Activated T-helper 2 cell treated with anti-CD3 and anti-CD28 coated beads, Interferon-gamma antibody, Interleukin-2, Interleukin-4, amounts not matched to agents 10 μg/mL and 5 μg/mL and 100 μg/mL, durations not matched to agents 14 hours and 24 hours and 36 hours (primary cell): ENCODE results near the gene FOXP1. TPM values are rescaled to one million over a fixed set of nuclear protein-coding genes. Genes with fewer than 3 reads are reported as not detected.

Experiments
- DNase-seq: peaks from one replicate; pipeline ENCODE4 v3.0.0; 2021; ENCODE audit warnings: low spot score
- H3K27ac Mint-ChIP-seq: one replicate; pipeline ENCODE4 v1.8.0; 2021; ENCODE audit warnings: mixed read lengths
- H3K27me3 Mint-ChIP-seq: one replicate; pipeline ENCODE4 v1.8.0; 2021; ENCODE audit warnings: low read depth, mixed read lengths
- H3K36me3 Mint-ChIP-seq: one replicate; pipeline ENCODE4 v1.8.0; 2021; ENCODE audit warnings: low read depth, mixed read lengths
- H3K4me1 Mint-ChIP-seq: one replicate; pipeline ENCODE4 v1.8.0; 2021; ENCODE audit warnings: low read depth, mixed read lengths
- H3K4me3 Mint-ChIP-seq: one replicate; pipeline ENCODE4 v1.8.0; 2021; ENCODE audit warnings: low read depth, mild to moderate bottlenecking, moderate library complexity, mixed read lengths
- H3K9me3 Mint-ChIP-seq: one replicate; pipeline ENCODE4 v1.8.0; 2021; ENCODE audit warnings: mixed read lengths
- intact Hi-C: fragments of 100-400 bp; cut with micrococcal nuclease; formaldehyde crosslinking; loops from one replicate; pipeline ENCODE4 v1.15.1; 2023
- total RNA-seq: library from RNA; stranded (reverse); gene quantifications from 2 replicates; pipeline ENCODE4 v1.2.3, GENCODE V29; 2022

FOXP1 gene
- total RNA-seq, 1 donor from 2014 or later: 132 TPM

DNA sequence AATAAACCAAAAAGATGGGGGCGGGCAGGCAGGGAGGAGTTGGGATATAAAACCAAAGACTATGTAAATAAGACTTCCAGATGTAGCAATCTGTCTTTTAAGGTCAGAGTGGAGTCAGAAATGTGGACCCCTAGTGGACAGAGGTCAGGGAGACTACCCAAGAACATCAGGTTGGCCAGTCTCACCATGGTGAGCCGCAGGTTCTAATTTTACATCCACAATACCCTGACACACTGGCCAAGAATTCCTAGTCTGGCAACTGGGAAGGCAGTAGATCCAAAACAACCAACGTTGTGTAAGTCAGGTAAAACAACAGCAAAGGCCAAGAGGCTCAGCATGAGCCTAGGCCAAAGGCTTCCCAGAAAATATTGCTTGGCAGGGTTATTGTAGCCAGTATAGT lies 203.4 kb downstream of the FOXP1 start:
- no peak for DNase-seq
- no peaks in the 10 kb centered on the region for H3K9me3 Mint-ChIP-seq
- peak overlapping the region; percentile 68 for H3K27ac Mint-ChIP-seq
- H3K27me3 Mint-ChIP-seq: no peaks in the 10 kb centered on the region
- H3K4me1 Mint-ChIP-seq: peaks cover 56% of the 10 kb centered on the region
- intact Hi-C loops: loop anchor here (5.0 kb wide), 4 partner anchors 77 to 318 kb away; partner anchors contain the start of gene FOXP1
- H3K36me3 Mint-ChIP-seq: peaks cover 7% of the 10 kb centered on the region
- no peak overlapping the region for H3K4me3 Mint-ChIP-seq

DNA sequence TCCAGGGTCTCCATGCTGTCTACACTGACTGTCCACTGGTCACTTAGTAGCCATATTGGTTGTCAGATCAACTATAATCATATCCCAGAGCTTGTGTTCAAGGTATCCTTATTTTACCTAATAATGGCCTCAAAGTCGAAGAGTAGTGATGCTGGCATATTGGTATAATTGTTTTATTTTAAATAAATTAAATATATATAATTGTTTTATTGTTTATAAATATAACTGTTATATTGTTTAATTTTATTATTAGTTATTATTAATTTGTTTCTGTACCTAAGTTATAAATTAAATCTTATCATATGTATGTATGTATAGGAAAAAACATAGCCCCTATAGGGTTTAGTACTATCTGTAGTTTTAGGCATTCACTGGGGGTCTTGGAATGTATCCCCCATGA lies 205.0 kb downstream of the FOXP1 start:
- Mint-ChIP-seq H3K4me3 (no peak overlapping the region), H3K4me1 (peaks cover 47% of the 10 kb centered on the region), H3K27ac (no peak overlapping the region), H3K9me3 (no peaks in the 10 kb centered on the region), H3K36me3 (peaks cover 7% of the 10 kb centered on the region), H3K27me3 (no peaks in the 10 kb centered on the region)
- DNase-seq: no peak
- intact Hi-C loops: no loop called here

DNA sequence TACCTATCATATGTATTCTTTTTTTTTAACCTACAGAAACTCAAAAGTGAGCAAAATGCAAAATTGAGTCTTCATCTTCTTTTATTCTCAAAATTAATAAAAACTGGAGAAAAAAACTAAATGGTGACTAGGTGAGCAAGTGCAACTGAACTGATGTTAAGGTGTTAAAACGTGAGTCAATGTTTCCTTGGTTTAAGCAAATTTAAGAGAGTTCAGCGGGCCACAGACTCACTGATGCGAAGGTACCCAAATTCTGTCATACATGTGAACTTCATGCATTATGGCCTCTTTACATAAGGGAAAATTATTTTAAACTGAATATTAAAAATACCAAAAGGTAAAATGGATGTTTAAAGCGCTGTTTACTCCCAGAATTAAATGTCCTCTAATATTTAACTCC lies 206.6 kb downstream of the FOXP1 start:
- Mint-ChIP-seq H3K36me3 (peaks cover 16% of the 10 kb centered on the region), H3K9me3 (no peaks in the 10 kb centered on the region), H3K27ac (no peak overlapping the region), H3K27me3 (no peaks in the 10 kb centered on the region), H3K4me3 (no peak overlapping the region), H3K4me1 (peaks cover 48% of the 10 kb centered on the region)
- intact Hi-C loops: no loop called here
- DNase-seq: no peak

DNA sequence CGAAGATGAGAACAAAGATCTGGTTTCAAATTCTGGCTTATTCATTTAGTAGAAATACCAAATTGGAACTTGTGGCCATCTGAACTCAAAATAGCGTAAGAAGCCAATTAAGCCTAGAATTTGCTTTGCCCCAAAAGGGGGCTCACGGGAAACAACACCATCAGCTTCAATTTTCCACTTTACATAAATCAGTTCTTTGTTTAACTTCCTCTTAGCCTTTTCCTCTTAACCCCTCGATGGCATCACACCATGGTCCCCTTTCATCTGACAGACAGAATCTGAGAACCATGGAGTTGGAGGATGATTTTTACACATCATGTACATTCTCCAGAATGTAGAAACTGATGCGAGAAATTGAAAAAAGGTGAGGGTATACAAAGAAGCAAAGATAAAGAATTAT lies 207.0 kb downstream of the FOXP1 start:
- Mint-ChIP-seq H3K4me1 (peaks cover 45% of the 10 kb centered on the region), H3K4me3 (no peak overlapping the region), H3K27me3 (no peaks in the 10 kb centered on the region), H3K27ac (no peak overlapping the region), H3K36me3 (peaks cover 16% of the 10 kb centered on the region), H3K9me3 (no peaks in the 10 kb centered on the region)
- intact Hi-C loops: no loop called here
- DNase-seq: no peak

DNA sequence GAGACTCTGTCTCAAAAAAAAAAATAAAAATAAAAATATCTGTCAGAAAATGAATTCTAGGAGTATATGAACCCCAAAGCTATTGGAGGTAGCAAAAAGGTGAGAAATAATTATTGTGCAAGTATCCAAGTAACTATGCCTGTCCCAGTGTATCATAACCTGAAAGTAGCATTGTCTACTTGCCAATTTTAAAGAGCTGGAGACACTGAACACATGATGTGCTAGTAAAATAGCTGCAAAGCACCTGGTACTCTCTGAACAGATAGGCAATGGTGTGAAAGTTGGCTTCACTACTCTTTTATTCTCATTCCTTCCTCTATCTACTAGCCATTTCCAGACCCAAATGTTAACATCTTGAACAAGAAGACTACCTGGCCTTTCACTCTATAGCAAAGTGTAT lies 208.9 kb downstream of the FOXP1 start:
- intact Hi-C loops: no loop called here
- Mint-ChIP-seq H3K27ac (no peak overlapping the region), H3K9me3 (no peaks in the 10 kb centered on the region), H3K27me3 (peaks cover 4% of the 10 kb centered on the region), H3K36me3 (peaks cover 16% of the 10 kb centered on the region), H3K4me3 (no peak overlapping the region), H3K4me1 (peaks cover 32% of the 10 kb centered on the region)
- no peak for DNase-seq

DNA sequence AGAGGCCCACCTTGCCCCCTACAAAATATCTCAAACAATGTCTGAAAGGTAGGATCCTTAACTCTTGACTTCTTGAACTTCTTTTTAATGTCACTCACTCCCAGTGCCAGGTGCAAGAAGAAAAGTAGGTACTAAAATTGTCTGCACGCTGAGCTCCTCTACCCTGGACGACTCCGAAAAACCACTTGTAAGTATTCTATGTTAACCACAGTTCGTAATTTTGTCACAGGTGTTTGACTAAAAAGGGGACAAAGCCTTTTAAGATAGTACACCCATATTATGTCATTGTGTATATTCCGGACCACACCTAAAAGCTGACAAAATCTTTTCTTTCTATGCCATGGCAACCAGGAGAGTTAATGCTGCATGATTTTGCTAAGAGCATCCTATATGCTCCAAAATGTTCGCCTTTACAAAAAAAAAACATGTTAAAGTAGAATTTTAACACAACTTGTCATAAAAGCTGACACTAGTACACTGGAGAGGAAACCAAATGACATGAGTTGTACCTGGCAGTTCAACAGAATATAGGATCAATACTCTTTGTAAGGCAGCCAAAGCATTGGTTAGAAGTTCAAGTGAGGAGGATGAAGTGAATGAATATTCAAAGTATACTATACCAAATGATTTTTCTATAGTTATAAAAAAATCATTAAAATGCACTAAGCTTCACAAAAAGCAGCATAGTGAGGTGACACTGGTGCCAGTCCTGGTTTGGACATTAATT lies 210.5 kb downstream of the FOXP1 start:
- intact Hi-C loops: no loop called here
- no peak overlapping the region for H3K4me3 Mint-ChIP-seq

DNA sequence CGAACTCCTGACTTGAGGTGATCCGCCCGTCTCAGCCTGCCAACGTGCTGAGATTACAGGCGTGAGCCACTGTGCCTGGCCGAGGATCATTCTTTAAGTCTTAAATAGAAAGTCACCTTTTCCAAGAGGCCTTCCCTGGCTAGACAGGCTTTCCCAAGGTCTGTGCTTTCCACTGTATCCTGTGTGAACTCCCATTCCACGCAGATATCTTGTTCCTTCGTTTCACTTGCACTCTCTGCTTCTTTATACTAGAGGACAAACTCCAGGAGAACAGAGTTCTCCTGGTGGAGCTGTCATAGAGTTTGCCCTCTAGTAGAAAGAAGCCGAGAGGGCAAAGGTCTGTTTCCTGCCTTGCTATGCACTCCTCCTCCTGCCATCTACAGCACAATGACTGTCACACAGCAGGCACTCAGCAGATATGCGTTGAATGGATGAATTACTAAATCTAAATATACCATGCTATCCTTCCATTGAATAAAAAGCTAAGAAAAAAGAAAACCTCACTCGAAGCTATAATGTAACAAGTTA lies 211.2 kb downstream of the FOXP1 start:
- intact Hi-C loops: no loop called here
- H3K4me3 Mint-ChIP-seq: no peak overlapping the region
- H3K27me3 Mint-ChIP-seq: peaks cover 4% of the 10 kb centered on the region
- peaks cover 12% of the 10 kb centered on the region for H3K36me3 Mint-ChIP-seq
- H3K27ac Mint-ChIP-seq: no peak overlapping the region
- H3K4me1 Mint-ChIP-seq: peaks cover 21% of the 10 kb centered on the region
- no peaks in the 10 kb centered on the region for H3K9me3 Mint-ChIP-seq
- no peak for DNase-seq

More for the DNA sequence above, 210.5 kb downstream of the FOXP1 start:
- Mint-ChIP-seq H3K9me3 (no peaks in the 10 kb centered on the region), H3K36me3 (peaks cover 12% of the 10 kb centered on the region), H3K27me3 (peaks cover 4% of the 10 kb centered on the region), H3K4me1 (peaks cover 24% of the 10 kb centered on the region), H3K27ac (no peak overlapping the region)
- no peak for DNase-seq

DNA sequence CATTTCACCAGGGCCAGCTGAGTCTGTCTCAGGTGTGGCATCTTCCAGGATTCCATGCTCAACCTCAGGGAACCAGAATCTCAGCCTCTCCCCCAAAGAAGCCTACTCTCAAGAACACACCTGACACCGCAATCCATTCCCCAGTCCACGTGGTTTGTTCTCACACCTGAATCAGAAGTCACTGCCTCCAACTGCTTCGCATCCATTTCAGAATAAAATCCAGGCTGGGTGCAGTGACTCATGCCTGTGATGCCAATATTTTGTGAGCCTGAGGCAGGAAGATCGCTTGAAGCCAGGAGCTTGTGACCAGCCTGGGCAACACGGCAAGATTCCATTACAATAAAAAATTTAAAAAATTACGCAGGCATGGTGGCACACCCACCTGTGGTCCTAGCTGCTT lies 212.2 kb downstream of the FOXP1 start:
- Mint-ChIP-seq H3K36me3 (peaks cover 12% of the 10 kb centered on the region), H3K27me3 (peaks cover 4% of the 10 kb centered on the region), H3K9me3 (no peaks in the 10 kb centered on the region), H3K4me3 (no peak overlapping the region), H3K4me1 (peaks cover 26% of the 10 kb centered on the region), H3K27ac (no peak overlapping the region)
- no peak for DNase-seq
- intact Hi-C loops: no loop called here

DNA sequence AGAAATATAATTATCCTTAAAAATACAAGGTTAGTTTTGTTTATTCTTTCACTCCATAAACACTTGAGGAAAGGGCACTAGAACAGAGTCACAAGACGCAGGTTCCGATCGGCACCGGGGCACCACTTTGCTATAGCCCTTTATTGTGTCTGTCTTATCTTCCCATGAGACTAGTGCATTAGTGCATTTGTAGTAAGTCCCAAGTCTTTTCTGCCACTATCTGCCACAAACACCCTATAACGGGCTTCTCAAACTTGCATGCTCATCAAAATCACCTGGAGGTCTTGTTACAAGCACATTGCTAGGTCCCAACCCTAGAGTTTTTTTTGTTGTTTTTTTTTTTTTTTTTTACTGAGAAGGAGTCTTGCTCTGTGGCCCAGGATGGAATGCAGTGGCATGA lies 213.1 kb downstream of the FOXP1 start:
- H3K27me3 Mint-ChIP-seq: peaks cover 4% of the 10 kb centered on the region
- no peak overlapping the region for H3K27ac Mint-ChIP-seq
- H3K4me1 Mint-ChIP-seq: peaks cover 23% of the 10 kb centered on the region
- H3K9me3 Mint-ChIP-seq: no peaks in the 10 kb centered on the region
- H3K4me3 Mint-ChIP-seq: no peak overlapping the region
- intact Hi-C loops: no loop called here
- DNase-seq: no peak
- peaks cover 8% of the 10 kb centered on the region for H3K36me3 Mint-ChIP-seq

DNA sequence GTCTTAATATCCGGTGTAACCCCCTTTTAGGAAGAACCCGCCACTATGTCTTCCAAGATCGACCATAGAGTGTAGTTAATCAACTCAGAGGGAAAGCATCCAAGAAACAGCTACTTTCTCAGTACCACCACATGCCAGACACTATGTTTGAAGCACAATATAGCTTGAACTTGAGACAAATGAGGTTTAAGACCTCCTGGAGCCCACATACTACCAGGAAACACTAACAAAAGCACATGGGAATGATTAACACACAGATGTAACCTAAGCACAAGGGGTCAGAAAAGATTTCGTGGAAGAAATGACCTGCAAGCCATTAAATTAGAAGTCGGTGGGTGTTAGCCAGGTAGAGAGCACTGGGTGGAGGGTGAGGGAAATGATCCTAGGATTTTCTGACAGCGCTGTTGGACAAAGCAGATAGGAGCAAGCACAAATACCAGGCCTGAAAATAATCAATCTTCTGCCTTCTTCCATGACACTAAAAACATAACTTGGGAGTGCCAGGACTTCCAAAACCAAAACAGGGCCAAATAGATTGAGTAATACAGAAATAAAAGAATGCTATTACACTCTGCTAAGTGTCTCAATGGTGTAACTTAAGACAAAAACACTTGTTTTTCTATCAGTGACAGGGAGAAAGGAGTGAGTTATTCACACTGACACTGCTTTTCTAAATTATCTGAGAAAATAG lies 213.7 kb downstream of the FOXP1 start:
- H3K4me3 Mint-ChIP-seq: no peak overlapping the region
- intact Hi-C loops: no loop called here

DNA sequence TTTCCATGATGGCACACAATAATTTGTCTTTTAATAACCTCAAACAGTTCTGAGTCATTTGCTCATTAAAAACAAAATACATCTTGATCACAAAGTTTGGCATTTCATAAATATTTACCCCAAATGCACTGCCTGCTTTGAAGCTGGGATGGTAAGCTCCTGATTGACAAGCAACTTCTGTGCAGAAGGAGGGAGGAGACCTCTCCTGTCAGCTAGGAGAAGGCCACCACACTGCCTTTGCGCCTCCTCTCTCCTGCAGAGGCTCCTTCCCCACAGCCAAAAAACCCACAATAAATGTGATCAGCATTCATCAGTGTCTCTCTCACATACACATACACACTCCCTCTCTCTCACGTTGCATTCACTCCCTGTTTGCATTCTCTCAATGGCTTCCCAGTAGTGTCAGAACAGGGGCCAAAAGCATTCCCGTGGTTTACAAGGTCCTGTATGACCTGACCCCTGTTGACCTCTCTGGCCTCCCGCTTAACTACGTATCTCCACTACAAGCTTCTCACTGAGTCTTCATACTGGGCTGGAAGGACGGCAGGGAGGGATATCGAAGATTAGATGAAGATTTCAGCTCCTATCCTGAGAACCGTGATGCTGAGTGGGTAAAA lies 216.4 kb downstream of the FOXP1 start:
- peaks cover 31% of the 10 kb centered on the region for H3K4me1 Mint-ChIP-seq
- no peak overlapping the region for H3K4me3 Mint-ChIP-seq
- DNase-seq: no peak
- intact Hi-C loops: no loop called here
- peaks cover 4% of the 10 kb centered on the region for H3K27me3 Mint-ChIP-seq
- H3K9me3 Mint-ChIP-seq: no peaks in the 10 kb centered on the region
- no peak overlapping the region for H3K27ac Mint-ChIP-seq
- H3K36me3 Mint-ChIP-seq: peaks cover 5% of the 10 kb centered on the region

More for the DNA sequence above, 213.7 kb downstream of the FOXP1 start:
- no peak for DNase-seq
- Mint-ChIP-seq H3K9me3 (no peaks in the 10 kb centered on the region), H3K4me1 (peaks cover 28% of the 10 kb centered on the region), H3K36me3 (peaks cover 8% of the 10 kb centered on the region), H3K27ac (no peak overlapping the region), H3K27me3 (peaks cover 4% of the 10 kb centered on the region)

DNA sequence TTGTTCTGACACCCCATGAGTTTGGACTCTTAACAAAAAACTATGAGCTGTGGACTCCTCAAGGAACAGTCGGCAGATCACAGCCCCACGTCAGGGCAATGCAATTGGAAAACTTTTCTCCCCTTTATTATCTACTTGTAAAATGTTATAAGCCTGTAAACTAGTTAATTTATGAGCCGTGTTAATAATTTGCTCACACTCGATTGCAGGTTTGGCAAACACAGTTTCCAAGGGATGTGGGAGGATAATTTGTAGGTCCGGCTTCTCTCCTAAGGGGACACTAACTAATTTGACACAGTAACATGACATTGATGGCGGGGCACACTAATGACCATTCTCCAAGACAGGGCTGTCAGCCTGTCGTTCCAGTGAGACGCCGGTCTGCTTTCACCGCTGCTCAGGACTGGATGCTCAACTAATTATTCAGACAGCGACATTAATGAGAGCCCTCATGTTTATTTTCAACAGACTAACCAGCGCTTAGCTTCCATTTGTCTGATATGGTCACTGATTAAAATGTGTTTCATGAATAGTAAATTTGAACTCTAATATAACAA lies 222.1 kb downstream of the FOXP1 start:
- no peak for DNase-seq
- H3K27ac Mint-ChIP-seq: peak overlapping the region; percentile 96
- intact Hi-C loops: loop anchor here (2.0 kb wide), 2 partner anchors 223 to 231 kb away; no protein-coding TSS in a partner anchor
- H3K36me3 Mint-ChIP-seq: peaks cover 16% of the 10 kb centered on the region
- peaks cover 73% of the 10 kb centered on the region for H3K4me1 Mint-ChIP-seq
- no peaks in the 10 kb centered on the region for H3K9me3 Mint-ChIP-seq
- no peak overlapping the region for H3K4me3 Mint-ChIP-seq
- H3K27me3 Mint-ChIP-seq: no peaks in the 10 kb centered on the region
